Fibroblast of villous mesenchyme (primary cell): Measurements from ENCODE around the gene NFATC4. TPM values are rescaled to one million over a fixed set of nuclear protein-coding genes. Genes with fewer than 3 reads are reported as not detected.
A peak's percentile ranks its signal among the peaks of the same experiment; 100 is the strongest.
"Not testable (repeated sequence)": the region's sequence is repeated elsewhere in the genome, so short reads cannot be mapped to it uniquely, and the experiment has no call there.

Experiments used
- DNase-seq: peaks from one replicate; pipeline ENCODE4 v3.0.0-alpha.2; 2010; ENCODE audit warnings: low read depth
- H3K4me3 ChIP-seq: 2 replicates; pipeline ENCODE4 v1.5.1; 2011; ENCODE audit warnings: low read depth, mild to moderate bottlenecking, low read length
- total RNA-seq: library from RNA; depleted of rRNA; stranded (reverse); fragments of >200 nt; gene quantifications from 2 replicates; pipeline ENCODE4 v1.2.3, GENCODE V29; 2012
- TF ChIP-seq, protein P1 (sequence below): IDR thresholded peaks from 2 replicates; pipeline ENCODE4 v1.5.1; 2012; ENCODE audit warnings: low read depth, mild to moderate bottlenecking, low read length; ENCODE audit not compliant: insufficient read depth

Gene NFATC4
- total RNA-seq, 1 donor: 68.2 TPM

DNA sequence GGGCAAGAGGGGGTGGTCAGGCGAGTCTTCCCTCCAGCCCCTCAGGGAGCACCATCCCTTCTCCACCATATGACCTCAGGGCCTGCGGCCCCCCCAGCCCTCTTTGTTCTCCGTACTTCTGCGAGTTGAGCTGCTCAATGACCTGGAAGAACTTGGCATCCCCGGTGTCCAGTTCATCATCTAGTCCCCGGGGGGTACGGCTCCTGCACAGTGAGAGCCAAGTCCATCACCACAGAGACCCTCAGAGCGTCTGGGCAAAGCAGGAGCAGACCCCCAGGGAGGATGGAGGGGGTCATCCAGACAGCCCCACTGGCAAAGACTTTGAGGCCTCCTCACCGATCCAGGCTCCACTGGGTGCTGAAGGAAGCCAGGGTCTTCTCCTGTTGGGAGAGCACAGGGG is 42.0 kb upstream of the NFATC4 start:
- no peak for DNase-seq
- TF ChIP-seq, protein P1, sequence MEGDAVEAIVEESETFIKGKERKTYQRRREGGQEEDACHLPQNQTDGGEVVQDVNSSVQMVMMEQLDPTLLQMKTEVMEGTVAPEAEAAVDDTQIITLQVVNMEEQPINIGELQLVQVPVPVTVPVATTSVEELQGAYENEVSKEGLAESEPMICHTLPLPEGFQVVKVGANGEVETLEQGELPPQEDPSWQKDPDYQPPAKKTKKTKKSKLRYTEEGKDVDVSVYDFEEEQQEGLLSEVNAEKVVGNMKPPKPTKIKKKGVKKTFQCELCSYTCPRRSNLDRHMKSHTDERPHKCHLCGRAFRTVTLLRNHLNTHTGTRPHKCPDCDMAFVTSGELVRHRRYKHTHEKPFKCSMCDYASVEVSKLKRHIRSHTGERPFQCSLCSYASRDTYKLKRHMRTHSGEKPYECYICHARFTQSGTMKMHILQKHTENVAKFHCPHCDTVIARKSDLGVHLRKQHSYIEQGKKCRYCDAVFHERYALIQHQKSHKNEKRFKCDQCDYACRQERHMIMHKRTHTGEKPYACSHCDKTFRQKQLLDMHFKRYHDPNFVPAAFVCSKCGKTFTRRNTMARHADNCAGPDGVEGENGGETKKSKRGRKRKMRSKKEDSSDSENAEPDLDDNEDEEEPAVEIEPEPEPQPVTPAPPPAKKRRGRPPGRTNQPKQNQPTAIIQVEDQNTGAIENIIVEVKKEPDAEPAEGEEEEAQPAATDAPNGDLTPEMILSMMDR: no peak
- no peak overlapping the region for H3K4me3 ChIP-seq

DNA sequence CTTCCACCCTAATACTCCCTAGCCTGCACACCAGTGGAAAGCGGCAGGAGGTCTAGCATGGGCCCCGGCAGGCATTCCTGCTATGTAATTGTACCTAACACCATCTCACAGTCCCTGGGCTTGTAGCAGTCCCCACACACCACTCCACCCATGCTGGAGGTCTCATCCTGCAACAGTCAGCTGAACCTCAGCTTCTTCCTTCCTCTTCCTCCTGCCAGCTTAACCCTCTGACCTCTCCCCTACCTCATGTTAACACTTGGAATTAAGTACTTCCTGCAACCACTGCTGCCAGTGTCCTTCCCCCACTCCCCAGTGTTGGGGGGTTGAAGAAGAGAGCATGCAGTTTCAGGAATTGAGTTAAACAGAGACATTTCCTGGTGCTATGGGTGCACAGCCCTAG is 40.7 kb upstream of the NFATC4 start:
- TF ChIP-seq, protein P1: no peak
- DNase-seq: no peak

DNA sequence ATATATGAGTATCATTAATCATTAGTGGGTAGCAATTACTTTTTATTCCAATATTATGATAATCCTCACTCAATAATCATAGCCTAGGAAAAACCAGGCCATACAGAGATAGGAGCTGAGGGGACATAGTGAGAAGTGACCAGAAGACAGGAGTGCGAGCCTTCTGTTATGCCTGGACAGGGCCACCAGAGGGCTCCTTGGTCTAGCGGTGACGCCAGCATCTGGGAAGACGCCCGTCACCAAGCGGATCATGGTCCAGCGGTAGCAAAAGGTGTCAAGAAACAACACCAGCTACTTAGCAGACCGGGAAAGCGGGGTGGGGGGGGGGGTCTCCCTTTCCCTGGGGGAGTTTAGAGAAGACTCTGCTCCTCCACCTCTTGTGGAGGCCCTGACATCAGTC is 40.1 kb upstream of the NFATC4 start:
- TF ChIP-seq, protein P1: peak; percentile 42
- DNase-seq: not testable (repeated sequence)

More for the DNA sequence above, 40.7 kb upstream of the NFATC4 start:
- H3K4me3 ChIP-seq: no peak overlapping the region

DNA sequence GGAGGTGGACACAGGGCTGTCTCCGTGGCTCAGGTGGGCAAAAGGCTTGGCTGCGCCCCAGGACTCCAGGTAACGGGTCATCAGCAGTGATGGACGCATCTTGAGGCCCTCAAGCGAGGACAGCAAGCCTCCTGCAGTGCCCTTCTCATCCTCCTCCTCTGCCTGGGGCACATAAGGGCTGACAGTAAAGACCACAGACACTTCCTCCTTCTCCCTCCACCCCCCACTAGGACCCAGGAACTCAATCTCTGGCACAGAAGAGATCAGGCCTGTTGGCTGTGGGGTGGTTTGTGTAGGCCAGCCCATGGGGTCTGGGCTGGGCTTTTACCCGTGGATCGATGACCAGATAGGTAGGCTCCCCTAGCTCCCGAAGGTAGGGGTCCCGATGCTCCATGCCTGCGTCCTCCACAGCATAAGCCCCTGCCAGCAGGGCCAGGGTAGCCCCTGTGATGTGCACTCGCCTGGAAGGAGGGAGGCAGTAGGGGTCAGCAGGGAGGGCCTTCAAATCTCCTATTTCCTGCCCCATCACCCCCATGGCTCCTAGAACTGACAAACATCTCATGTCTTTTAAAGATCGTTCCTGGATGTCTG is 38.8 kb upstream of the NFATC4 start:
- TF ChIP-seq, protein P1: no peak
- no peak for DNase-seq

More for the DNA sequence above, 40.1 kb upstream of the NFATC4 start:
- H3K4me3 ChIP-seq: not testable (repeated sequence)

DNA sequence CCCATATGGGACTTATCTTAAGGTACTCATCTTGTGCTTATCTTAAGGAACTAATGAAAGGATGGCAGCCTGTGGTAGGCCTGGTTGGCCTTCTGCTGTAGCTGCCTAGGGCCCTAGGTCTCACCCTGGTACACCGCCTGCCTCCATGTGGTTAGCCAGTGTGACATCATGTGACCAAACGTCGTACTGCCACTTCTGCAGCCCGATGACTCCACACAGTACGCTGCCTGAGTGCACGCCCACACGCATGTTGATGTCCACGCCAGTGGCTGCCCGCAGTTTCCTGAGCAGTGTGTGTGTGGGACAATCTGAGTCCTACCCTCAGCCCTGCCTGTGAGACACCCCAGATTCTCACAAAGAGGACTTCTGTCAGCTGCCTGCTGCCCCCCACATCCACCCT is 38.2 kb upstream of the NFATC4 start:
- TF ChIP-seq, protein P1: no peak
- DNase-seq: no peak
- no peak overlapping the region for H3K4me3 ChIP-seq

More for the DNA sequence above, 38.8 kb upstream of the NFATC4 start:
- no peak overlapping the region for H3K4me3 ChIP-seq

DNA sequence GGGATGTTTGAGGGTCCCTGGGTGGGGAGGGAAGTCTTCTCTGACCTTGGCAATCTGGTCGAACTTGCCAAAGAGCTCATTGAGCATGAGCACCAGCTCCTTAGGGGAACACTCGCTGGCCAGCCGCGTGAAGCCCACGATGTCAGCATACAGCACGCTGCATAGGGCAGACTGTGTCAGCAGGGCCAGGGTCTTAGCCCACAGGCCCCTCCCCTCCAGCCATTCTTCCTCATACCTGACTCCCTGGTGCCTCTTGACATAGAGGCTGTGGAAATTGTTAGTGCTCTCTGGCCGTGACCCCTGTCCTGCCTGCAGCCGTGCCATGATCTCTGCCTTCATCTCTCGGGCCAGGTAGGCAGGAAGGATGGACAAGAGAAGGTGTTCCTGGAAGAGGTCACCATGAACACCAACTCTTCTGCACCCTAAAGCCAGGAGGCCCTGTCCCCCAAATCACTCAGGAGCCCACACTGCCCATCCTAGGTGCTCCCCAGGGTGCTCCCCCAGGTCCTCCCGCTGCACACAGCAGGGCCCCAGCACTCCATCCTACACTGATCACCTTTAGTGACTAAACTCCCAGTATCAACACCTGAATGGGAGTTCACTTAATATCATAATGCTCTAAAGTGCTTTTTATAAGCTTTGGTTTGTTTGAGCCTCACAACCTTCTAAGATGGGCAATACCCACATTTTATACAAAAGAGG is 36.9 kb upstream of the NFATC4 start:
- no peak overlapping the region for H3K4me3 ChIP-seq
- TF ChIP-seq, protein P1: no peak
- no peak for DNase-seq
